Measurements from ENCODE around the gene EFNA3.

Gene EFNA3

GRCh38 chr1:155133799-155134281 lies 55.2 kb downstream of the EFNA3 start:
- DNase-seq: no peak

- DNase-seq: no peak
These were observed 55.7 kb downstream of the EFNA3 start for GRCh38 chr1:155134322-155134721.

GRCh38 chr1:155134880-155135414 lies 56.3 kb downstream of the EFNA3 start:
- peak; percentile 88 for DNase-seq

GRCh38 chr1:155135415-155136028 lies 56.9 kb downstream of the EFNA3 start, which contains the start of gene SLC50A1:
Gene SLC50A1 (plus strand): TSS chr1:155135852. CDS start chr1:155135912, 60 bp downstream.
- peak; percentile 91 for DNase-seq

- DNase-seq: no peak
These were observed 58.1 kb downstream of the EFNA3 start for GRCh38 chr1:155136748-155137147.

All from fibroblast of skin of back (primary cell).